ENCODE data around the gene UFD1. TPM values are rescaled to one million over a fixed set of nuclear protein-coding genes. Genes with fewer than 3 reads are reported as not detected.

Gene UFD1
- total RNA-seq, 1 donor from 2014 or later = 37.7 TPM

GRCh38 chr22:19526076-19526701, 47.2 kb upstream of the UFD1 start:
- DNase-seq (ENCODE audit: low spot score) = no peak
- no peak overlapping the region for H3K4me3 ChIP-seq
- H3K27ac ChIP-seq = no peak overlapping the region
- no peak for TF ChIP-seq EZH2 (IDR thresholded peaks at IDR 0.05)
- TF ChIP-seq, protein P1, sequence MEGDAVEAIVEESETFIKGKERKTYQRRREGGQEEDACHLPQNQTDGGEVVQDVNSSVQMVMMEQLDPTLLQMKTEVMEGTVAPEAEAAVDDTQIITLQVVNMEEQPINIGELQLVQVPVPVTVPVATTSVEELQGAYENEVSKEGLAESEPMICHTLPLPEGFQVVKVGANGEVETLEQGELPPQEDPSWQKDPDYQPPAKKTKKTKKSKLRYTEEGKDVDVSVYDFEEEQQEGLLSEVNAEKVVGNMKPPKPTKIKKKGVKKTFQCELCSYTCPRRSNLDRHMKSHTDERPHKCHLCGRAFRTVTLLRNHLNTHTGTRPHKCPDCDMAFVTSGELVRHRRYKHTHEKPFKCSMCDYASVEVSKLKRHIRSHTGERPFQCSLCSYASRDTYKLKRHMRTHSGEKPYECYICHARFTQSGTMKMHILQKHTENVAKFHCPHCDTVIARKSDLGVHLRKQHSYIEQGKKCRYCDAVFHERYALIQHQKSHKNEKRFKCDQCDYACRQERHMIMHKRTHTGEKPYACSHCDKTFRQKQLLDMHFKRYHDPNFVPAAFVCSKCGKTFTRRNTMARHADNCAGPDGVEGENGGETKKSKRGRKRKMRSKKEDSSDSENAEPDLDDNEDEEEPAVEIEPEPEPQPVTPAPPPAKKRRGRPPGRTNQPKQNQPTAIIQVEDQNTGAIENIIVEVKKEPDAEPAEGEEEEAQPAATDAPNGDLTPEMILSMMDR (IDR thresholded peaks at IDR 0.05) = no peak
- no peak for TF ChIP-seq EZH2phosphoT487 (IDR thresholded peaks at IDR 0.05)
- no peak overlapping the region for H3K4me2 ChIP-seq
- peaks cover 19% of the 10 kb centered on the region for H3F3A ChIP-seq (ENCODE audit: low read depth)
- Mint-ChIP-seq H3K27ac (peak overlapping the region; percentile 42), H3K27me3 (ENCODE audit: insufficient read depth, low read depth) (peaks cover 29% of the 10 kb centered on the region), H3K4me3 (peak overlapping the region; percentile 57), H3K9me3 (no peaks in the 10 kb centered on the region), H3K36me3 (no peaks in the 10 kb centered on the region), H3K4me1 (peaks cover 18% of the 10 kb centered on the region)
- no peak overlapping the region for H3K9ac ChIP-seq
- H3K79me2 ChIP-seq (ENCODE audit: low read depth) = no peaks in the 10 kb centered on the region
- H3K9me3 ChIP-seq (ENCODE audit: low read depth) = no peaks in the 10 kb centered on the region
- H2AFZ ChIP-seq (replicated peaks) = no peak overlapping the region
- H3K36me3 ChIP-seq = no peaks in the 10 kb centered on the region
- H3K4me1 ChIP-seq = peaks cover 15% of the 10 kb centered on the region
- peaks cover 17% of the 10 kb centered on the region for H4K20me1 ChIP-seq (ENCODE audit: low read depth)
- H3K27me3 ChIP-seq = peaks cover 57% of the 10 kb centered on the region

GRCh38 chr22:19525666-19526065, 46.7 kb upstream of the UFD1 start:
- Mint-ChIP-seq H3K9me3 (no peaks in the 10 kb centered on the region), H3K36me3 (no peaks in the 10 kb centered on the region), H3K27ac (peak overlapping the region; percentile 42), H3K27me3 (ENCODE audit: insufficient read depth, low read depth) (peaks cover 29% of the 10 kb centered on the region), H3K4me1 (peaks cover 18% of the 10 kb centered on the region), H3K4me3 (peak overlapping the region; percentile 57)
- TF ChIP-seq EZH2phosphoT487 (IDR thresholded peaks at IDR 0.05) = no peak
- no peak for TF ChIP-seq EZH2 (IDR thresholded peaks at IDR 0.05)
- TF ChIP-seq, protein P1 (IDR thresholded peaks at IDR 0.05) = no peak
- Histone ChIP-seq H3K4me3 (no peak overlapping the region), H3K27ac (no peak overlapping the region), H3K4me2 (no peak overlapping the region), H3K79me2 (ENCODE audit: low read depth) (no peaks in the 10 kb centered on the region), H3F3A (ENCODE audit: low read depth) (peaks cover 19% of the 10 kb centered on the region), H3K9me3 (ENCODE audit: low read depth) (no peaks in the 10 kb centered on the region), H4K20me1 (ENCODE audit: low read depth) (peaks cover 17% of the 10 kb centered on the region), H2AFZ (replicated peaks) (no peak overlapping the region), H3K4me1 (peaks cover 15% of the 10 kb centered on the region), H3K9ac (no peak overlapping the region), H3K27me3 (peaks cover 57% of the 10 kb centered on the region), H3K36me3 (no peaks in the 10 kb centered on the region)
- no peak for DNase-seq (ENCODE audit: low spot score)

DNA sequence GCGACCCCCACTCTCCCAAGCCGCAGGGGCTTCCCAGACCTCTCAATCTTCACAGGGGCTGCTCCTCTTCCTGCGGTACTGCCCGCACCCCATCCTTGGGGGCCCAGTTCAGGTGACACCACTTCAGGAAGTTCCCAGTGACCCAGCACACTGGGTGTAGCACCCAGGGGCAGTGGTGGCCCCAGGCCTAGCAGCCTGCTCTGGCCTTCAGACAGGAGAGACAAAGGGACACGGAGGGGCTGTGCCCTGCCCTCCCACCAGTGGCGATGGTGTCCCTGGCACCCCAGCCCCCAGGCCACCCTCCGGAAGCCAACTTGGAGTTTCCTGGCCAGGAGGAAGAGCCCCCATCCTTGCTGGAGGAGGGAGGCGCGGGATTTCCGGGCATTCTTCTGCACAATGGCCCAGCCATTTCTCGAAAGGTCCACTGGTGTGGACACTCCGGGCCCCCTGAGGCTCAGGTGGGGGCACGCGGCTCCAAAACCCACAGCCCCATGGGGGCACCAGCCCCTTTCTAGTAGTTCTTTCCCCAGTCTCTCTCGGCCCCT, 46.2 kb upstream of the UFD1 start:
- H3K4me2 ChIP-seq = peak overlapping the region; percentile 86
- Mint-ChIP-seq H3K9me3 (no peaks in the 10 kb centered on the region), H3K4me3 (peak overlapping the region; percentile 82), H3K36me3 (no peaks in the 10 kb centered on the region), H3K27ac (no peak overlapping the region), H3K4me1 (peaks cover 18% of the 10 kb centered on the region), H3K27me3 (ENCODE audit: insufficient read depth, low read depth) (peaks cover 29% of the 10 kb centered on the region)
- peak overlapping the region; percentile 54 for H3K4me3 ChIP-seq
- peaks cover 57% of the 10 kb centered on the region for H3K27me3 ChIP-seq
- H3K4me1 ChIP-seq = peaks cover 15% of the 10 kb centered on the region
- H3K9ac ChIP-seq = no peak overlapping the region
- H3K9me3 ChIP-seq (ENCODE audit: low read depth) = no peaks in the 10 kb centered on the region
- DNase-seq (ENCODE audit: low spot score) = no peak
- H4K20me1 ChIP-seq (ENCODE audit: low read depth) = peaks cover 17% of the 10 kb centered on the region
- no peaks in the 10 kb centered on the region for H3K79me2 ChIP-seq (ENCODE audit: low read depth)
- no peak overlapping the region for H3K27ac ChIP-seq
- H2AFZ ChIP-seq (replicated peaks) = peak overlapping the region; percentile 93
- TF ChIP-seq, protein P1 (IDR thresholded peaks at IDR 0.05) = no peak
- TF ChIP-seq EZH2phosphoT487 (IDR thresholded peaks at IDR 0.05) (no peak), EZH2 (IDR thresholded peaks at IDR 0.05) (no peak)
- no peaks in the 10 kb centered on the region for H3K36me3 ChIP-seq
- H3F3A ChIP-seq (ENCODE audit: low read depth) = peaks cover 19% of the 10 kb centered on the region
